Thoracic aorta (tissue), 2 donors: Measurements from ENCODE around the gene MSI2. TPM values are rescaled to one million over a fixed set of nuclear protein-coding genes. Genes with fewer than 3 reads are reported as not detected.

Experiments used
- ATAC-seq: fragments of 150-250 bp; one replicate; pipeline ENCODE4 v1.8.0; 2017; ENCODE audit warnings: low read depth; ENCODE audit not compliant: insufficient number of reproducible peaks, low FRiP score
- DNase-seq: peaks from one replicate; pipeline ENCODE4 v3.0.0-alpha.2; 2020; ENCODE audit warnings: low spot score
- H3K27ac ChIP-seq, 2 donors: fragments of 200-600 bp; sonication (generic); 1 replicate in 1 of 2; 2 replicates in 1 of 2; pipeline ENCODE4 v1.5.1; 2016; ENCODE audit warnings: mild to moderate bottlenecking in 2 of 2, moderate library complexity in 2 of 2
- H3K27me3 ChIP-seq: fragments of 200-600 bp; sonication (generic); replicated peaks from 2 replicates; pipeline ENCODE4 v1.6.0; 2016; ENCODE audit warnings: mild to moderate bottlenecking; ENCODE audit not compliant: insufficient read depth
- H3K36me3 ChIP-seq: fragments of 200-600 bp; sonication (generic); one replicate; pipeline ENCODE4 v1.5.1; 2016
- H3K4me1 ChIP-seq, 2 donors: fragments of 200-600 bp; sonication (generic); 1 replicate in 1 of 2; 2 replicates in 1 of 2; pipeline versions ENCODE4 v1.5.1 to v1.6.0; 2016; ENCODE audit warnings: low read depth in 2 of 2, mild to moderate bottlenecking in 1 of 2; ENCODE audit not compliant: control insufficient read depth in 1 of 2
- H3K4me3 ChIP-seq: fragments of 200-600 bp; sonication (generic); 2 replicates; pipeline ENCODE4 v1.5.1; 2016; ENCODE audit warnings: mild to moderate bottlenecking
- H3K9me3 ChIP-seq: fragments of 200-600 bp; sonication (generic); 2 replicates; pipeline ENCODE4 v1.5.1; 2016
- CTCF ChIP-seq: fragments of 200-600 bp; sonication (generic); IDR thresholded peaks from one replicate; pipeline ENCODE4 v1.5.1; 2019; ENCODE audit warnings: antibody characterized with exemption
- total RNA-seq, 2 donors: library from RNA; depleted of rRNA; stranded (reverse); fragments of >200 nt; gene quantifications; one replicate each; pipeline versions ENCODE4 v1.1.0 to v1.2.3, GENCODE V29; 2016

The MSI2 gene
- total RNA-seq, 2 donors from 2014 or later = 32.1 to 46.2 TPM

GRCh38 chr17:57668332-57668731 is 412.0 kb downstream of the MSI2 start:
- DNase-seq = no peak

GRCh38 chr17:57669671-57670529 is 413.6 kb downstream of the MSI2 start:
- Histone ChIP-seq H3K4me3 (no peak overlapping the region), H3K27ac (no peak overlapping the region), H3K9me3 (no peaks in the 10 kb centered on the region), H3K4me1 (no peaks in the 10 kb centered on the region), H3K36me3 (no peaks in the 10 kb centered on the region), H3K27me3 (no peaks in the 10 kb centered on the region)
- no peak for TF ChIP-seq CTCF
- DNase-seq (no peak), ATAC-seq (no peak)

More at GRCh38 chr17:57668332-57668731, 412.0 kb downstream of the MSI2 start:
- ATAC-seq = no peak
- Histone ChIP-seq H3K27ac (no peak overlapping the region), H3K4me1 (peaks cover 0 to 2% of the 10 kb centered on the region in 2 donors), H3K27me3 (no peaks in the 10 kb centered on the region), H3K36me3 (no peaks in the 10 kb centered on the region), H3K4me3 (no peak overlapping the region), H3K9me3 (no peaks in the 10 kb centered on the region)
- TF ChIP-seq CTCF = no peak

- H3K4me3 ChIP-seq = no peak overlapping the region
- H3K27me3 ChIP-seq = no peaks in the 10 kb centered on the region
- no peaks in the 10 kb centered on the region for H3K36me3 ChIP-seq
- no peaks in the 10 kb centered on the region for H3K4me1 ChIP-seq
- H3K27ac ChIP-seq = no peak overlapping the region
- ATAC-seq (no peak), DNase-seq (no peak)
- TF ChIP-seq CTCF = no peak
- H3K9me3 ChIP-seq = no peaks in the 10 kb centered on the region
Observed at GRCh38 chr17:57670769-57671569, 414.6 kb downstream of the MSI2 start.

- ATAC-seq (no peak), DNase-seq (peak; percentile 18)
- TF ChIP-seq CTCF = peak; percentile 92
Observed at GRCh38 chr17:57671667-57672632, 415.6 kb downstream of the MSI2 start.

More at GRCh38 chr17:57671667-57672632, 415.6 kb downstream of the MSI2 start:
- no peaks in the 10 kb centered on the region for H3K9me3 ChIP-seq
- H3K4me3 ChIP-seq = no peak overlapping the region
- H3K4me1 ChIP-seq = no peaks in the 10 kb centered on the region
- H3K27me3 ChIP-seq = no peaks in the 10 kb centered on the region
- no peaks in the 10 kb centered on the region for H3K36me3 ChIP-seq
- no peak overlapping the region for H3K27ac ChIP-seq
